AG04450 (cell line): Measurements from ENCODE around the gene CACNA1C. TPM values are rescaled to one million over a fixed set of nuclear protein-coding genes. Genes with fewer than 3 reads are reported as not detected.
A peak's percentile ranks its signal among the peaks of the same experiment; 100 is the strongest.

ENCODE experiments used
- CTCF ChIA-PET: fragments of 300-600, 350-600 bp; formaldehyde crosslinking; extraction: SDS; loops from one replicate; lab custom pipeline; 2022; ENCODE audit warnings: antibody characterized with exemption, inconsistent platforms; lab: Charles Lee
- POLR2A ChIA-PET: fragments of 350-600 bp; formaldehyde crosslinking; extraction: SDS; loops from one replicate; lab custom pipeline; 2021; ENCODE audit warnings: antibody characterized with exemption, inconsistent platforms; lab: Yijun Ruan, JAX
- DNase-seq: peaks from one replicate; pipeline ENCODE4 v3.0.0-alpha.2; 2011; ENCODE audit warnings: low read depth, low spot score
- H3K27ac ChIP-seq: one replicate; pipeline ENCODE4 v1.5.1; 2012; ENCODE audit warnings: low read depth, low read length, control low read depth
- H3K27me3 ChIP-seq: one replicate; pipeline ENCODE4 v1.6.0; 2012; ENCODE audit warnings: low read length; ENCODE audit not compliant: control insufficient read depth, insufficient read depth
- H3K4me3 ChIP-seq: 2 replicates; pipeline ENCODE4 v1.5.1; 2011; ENCODE audit warnings: mild to moderate bottlenecking, low read depth, low read length, control low read depth
- H3K9me3 ChIP-seq: 2 replicates; pipeline ENCODE4 v1.5.1; 2012; ENCODE audit warnings: low read length; ENCODE audit not compliant: control insufficient read depth, insufficient read depth
- polyA plus RNA-seq: library from polyadenylated mRNA; depleted of rRNA; stranded (reverse); fragments of >200 nt; gene quantifications from 2 replicates; pipeline ENCODE4 v1.2.3, GENCODE V29; 2011
- TF ChIP-seq, protein P1 (sequence below): IDR thresholded peaks from 2 replicates; pipeline ENCODE4 v1.5.1; 2011; ENCODE audit warnings: low read depth, low read length, control low read depth, inconsistent platforms

CACNA1C gene
- polyA plus RNA-seq, 1 experiment = 5.9 TPM

GRCh38 chr12:2118061-2118460, 65.3 kb downstream of the CACNA1C start:
- DNase-seq = no peak
- CTCF ChIA-PET = interaction anchor here (0.7 kb wide), 1 partner anchor 277 kb away, joined by 4 read pairs; no protein-coding TSS in a partner anchor
- Histone ChIP-seq H3K27me3 (no peaks in the 10 kb centered on the region), H3K27ac (no peak overlapping the region), H3K4me3 (no peak overlapping the region), H3K9me3 (peaks cover 3% of the 10 kb centered on the region; the same call in 1 of the 2 replicates)
- TF ChIP-seq, protein P1, sequence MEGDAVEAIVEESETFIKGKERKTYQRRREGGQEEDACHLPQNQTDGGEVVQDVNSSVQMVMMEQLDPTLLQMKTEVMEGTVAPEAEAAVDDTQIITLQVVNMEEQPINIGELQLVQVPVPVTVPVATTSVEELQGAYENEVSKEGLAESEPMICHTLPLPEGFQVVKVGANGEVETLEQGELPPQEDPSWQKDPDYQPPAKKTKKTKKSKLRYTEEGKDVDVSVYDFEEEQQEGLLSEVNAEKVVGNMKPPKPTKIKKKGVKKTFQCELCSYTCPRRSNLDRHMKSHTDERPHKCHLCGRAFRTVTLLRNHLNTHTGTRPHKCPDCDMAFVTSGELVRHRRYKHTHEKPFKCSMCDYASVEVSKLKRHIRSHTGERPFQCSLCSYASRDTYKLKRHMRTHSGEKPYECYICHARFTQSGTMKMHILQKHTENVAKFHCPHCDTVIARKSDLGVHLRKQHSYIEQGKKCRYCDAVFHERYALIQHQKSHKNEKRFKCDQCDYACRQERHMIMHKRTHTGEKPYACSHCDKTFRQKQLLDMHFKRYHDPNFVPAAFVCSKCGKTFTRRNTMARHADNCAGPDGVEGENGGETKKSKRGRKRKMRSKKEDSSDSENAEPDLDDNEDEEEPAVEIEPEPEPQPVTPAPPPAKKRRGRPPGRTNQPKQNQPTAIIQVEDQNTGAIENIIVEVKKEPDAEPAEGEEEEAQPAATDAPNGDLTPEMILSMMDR = no peak
- POLR2A ChIA-PET = no interaction called here

DNA sequence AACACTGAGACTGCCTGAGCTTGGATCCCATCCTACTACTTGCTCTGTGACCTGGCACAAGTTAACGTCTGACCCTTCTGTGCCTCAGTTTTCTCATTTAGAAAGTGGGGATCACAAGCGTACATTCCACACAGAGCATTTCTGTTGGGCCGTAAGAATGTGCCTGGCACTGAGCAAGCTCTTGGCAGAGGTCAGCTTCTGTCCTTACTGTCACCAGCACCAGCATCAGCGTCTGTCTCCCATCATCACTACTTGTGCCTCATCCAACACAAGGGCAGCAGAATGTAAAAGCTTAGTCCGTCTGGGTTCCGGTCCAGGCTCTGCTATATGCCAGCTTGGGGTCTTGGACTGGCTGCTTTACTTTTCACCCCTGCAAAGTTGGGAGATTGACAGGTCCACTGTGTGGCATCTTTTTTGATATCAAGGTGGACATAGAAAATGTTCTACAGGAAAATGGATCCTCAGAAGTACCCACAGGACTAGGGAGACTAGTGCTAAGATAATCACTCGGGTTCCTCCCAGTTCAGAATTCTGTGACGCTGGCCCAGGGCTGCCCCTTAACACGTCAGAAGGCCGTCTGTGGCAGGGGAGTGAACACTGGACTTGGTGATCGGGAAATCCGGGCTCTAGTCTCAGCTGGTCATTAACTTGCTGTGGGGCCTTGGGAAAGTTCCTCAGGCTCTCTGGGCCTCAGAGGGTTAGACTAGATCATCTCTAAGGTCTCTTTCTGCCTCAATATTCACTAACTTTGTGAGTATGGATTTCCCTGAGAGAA, 65.9 kb downstream of the CACNA1C start:
- TF ChIP-seq, protein P1 = no peak
- CTCF ChIA-PET = interaction anchor here (0.5 to 0.8 kb wide), 4 partner anchors 18 to 464 kb away, joined by 3 to 7 read pairs (median 4); no protein-coding TSS in a partner anchor
- POLR2A ChIA-PET = no interaction called here
- H3K27me3 ChIP-seq = no peaks in the 10 kb centered on the region
- no peak overlapping the region for H3K4me3 ChIP-seq
- H3K27ac ChIP-seq = no peak overlapping the region
- no peak for DNase-seq
- peaks cover 3% of the 10 kb centered on the region; the same call in 1 of the 2 replicates for H3K9me3 ChIP-seq

DNA sequence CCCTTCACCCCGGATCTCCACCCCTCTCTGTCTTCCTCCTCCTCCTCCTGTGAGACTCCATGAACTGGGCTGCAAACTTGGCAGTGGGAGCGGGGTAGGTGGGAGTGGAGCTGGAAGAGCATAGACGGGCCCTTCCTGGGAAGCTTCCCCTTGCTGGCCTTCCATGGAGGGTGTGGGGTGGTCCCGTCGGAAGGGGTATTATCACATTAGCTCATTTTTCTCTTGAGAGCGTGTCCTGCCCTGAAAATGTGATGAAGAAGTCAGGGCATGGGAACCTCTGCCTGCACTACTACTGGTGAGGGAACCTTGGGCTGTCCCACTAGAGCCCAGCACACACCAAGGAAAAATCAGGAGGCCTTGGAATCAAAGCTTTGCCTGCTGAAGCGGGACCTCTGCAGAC, 66.5 kb downstream of the CACNA1C start:
- TF ChIP-seq, protein P1 = no peak
- no peaks in the 10 kb centered on the region for H3K27me3 ChIP-seq
- no peak for DNase-seq
- ChIA-PET POLR2A (no interaction called here), CTCF (interaction anchor here (0.5 to 0.8 kb wide), 3 partner anchors 19 to 463 kb away, joined by 3 to 7 read pairs (median 3); no protein-coding TSS in a partner anchor)
- H3K27ac ChIP-seq = peak overlapping the region; percentile 42
- no peak overlapping the region for H3K4me3 ChIP-seq
- H3K9me3 ChIP-seq = no peaks in the 10 kb centered on the region; the same call in 1 of the 2 replicates

- CTCF ChIA-PET = no interaction called here
- TF ChIP-seq, protein P1 = no peak
- no peaks in the 10 kb centered on the region for H3K27me3 ChIP-seq
- DNase-seq = no peak
- H3K4me3 ChIP-seq = no peak overlapping the region
- H3K27ac ChIP-seq = peak overlapping the region; percentile 11
- H3K9me3 ChIP-seq = no peaks in the 10 kb centered on the region
- POLR2A ChIA-PET = interaction anchor here (0.8 to 1.2 kb wide), 2 partner anchors 32 to 110 kb away, joined by 3 to 7 read pairs; no protein-coding TSS in a partner anchor
These were observed 68.4 kb downstream of the CACNA1C start for GRCh38 chr12:2120982-2121758.
